ENCODE measurements around the gene CEL.

DNA sequence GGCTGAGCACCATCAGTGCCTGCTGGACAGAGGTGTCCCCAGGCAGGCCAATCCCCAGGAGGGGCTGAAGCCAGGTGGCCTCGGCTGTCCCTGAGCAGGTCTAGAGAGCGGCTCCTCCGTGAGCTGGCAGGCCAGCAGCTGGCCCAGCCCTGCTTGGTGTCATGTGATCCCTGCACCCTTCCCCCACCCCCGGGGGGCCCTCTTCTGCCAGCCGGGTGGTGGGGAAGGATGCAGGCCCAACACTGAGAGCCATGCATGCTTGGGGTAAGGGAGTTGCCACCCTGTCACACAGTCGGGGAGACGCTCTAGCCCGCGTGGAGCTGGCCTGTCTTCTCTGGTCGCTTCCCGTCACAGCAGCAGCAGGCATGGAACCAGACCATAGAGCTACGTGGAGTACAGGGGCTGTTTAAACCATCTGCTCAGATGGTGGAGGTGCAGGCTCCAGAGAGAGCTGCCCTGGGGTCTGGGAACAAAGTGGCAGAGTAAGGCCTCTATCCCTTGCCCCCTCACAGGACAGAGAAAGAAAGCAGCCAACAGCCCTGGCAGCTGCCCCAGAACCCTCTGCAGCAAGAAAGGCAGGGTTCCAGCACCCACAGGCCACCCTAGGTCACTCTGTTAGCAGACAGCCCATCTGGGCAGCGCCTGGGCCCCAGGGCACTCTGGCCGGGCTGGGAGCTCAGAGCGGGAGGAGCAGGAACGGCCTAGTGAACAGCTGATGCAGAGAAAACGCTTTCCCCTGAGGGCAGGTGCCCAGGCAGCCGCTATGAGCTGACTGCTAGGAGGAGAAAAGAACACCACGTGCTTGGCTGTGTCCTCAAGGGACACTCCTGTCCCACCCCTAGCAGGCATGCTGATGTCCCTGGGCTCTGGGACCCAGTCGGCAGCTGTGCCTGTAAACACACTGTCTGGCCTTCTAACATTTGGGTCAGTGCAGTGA lies 52.4 kb downstream of the CEL start:
- TF ChIP-seq CTCF (IDR thresholded peaks at IDR 0.05) (no peak), POLR2A (IDR thresholded peaks at IDR 0.05) (no peak)

All from lower leg skin (tissue), 3 donors.